SK-N-SH (cell line): ENCODE results near the gene PDZD2.

Experiments
- ELF1 ChIP-seq: IDR thresholded peaks from 2 replicates; pipeline ENCODE4 v1.4.0; 2012
- FOXM1 ChIP-seq: IDR thresholded peaks from 2 replicates; pipeline ENCODE4 v1.4.0; 2012; ENCODE audit warnings: low read depth, mild to moderate bottlenecking
- JUND ChIP-seq: IDR thresholded peaks from 2 replicates; pipeline ENCODE4 v1.4.0; 2012
- TF ChIP-seq, protein P1 (sequence below): fragments of 200-600 bp; sonication (generic); IDR thresholded peaks from 2 replicates; pipeline ENCODE4 v1.6.1; 2017; ENCODE audit warnings: antibody characterized with exemption, mild to moderate bottlenecking, moderate library complexity

DNA sequence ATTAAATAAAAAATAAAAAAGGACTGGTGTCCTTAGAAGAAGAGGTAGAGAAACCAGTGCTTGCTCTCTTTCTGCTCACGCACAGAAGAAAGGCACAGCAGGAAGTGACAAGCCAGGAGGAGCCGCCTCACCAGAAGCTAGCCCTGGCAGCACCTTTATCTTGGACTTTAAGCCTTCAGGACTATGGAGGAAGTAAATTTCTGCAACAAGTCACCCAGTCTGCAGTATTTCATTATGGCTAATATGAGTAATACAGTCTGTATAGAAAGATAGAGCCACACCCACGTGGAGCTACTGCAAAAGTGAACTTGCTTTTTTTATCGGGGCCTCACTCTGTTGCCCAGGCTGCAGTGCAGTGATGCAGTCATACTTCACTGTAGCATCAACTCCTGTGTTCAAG lies 68.4 kb downstream of the PDZD2 start:
- TF ChIP-seq FOXM1 (no peak), JUND (no peak), ELF1 (no peak)
- TF ChIP-seq, protein P1, sequence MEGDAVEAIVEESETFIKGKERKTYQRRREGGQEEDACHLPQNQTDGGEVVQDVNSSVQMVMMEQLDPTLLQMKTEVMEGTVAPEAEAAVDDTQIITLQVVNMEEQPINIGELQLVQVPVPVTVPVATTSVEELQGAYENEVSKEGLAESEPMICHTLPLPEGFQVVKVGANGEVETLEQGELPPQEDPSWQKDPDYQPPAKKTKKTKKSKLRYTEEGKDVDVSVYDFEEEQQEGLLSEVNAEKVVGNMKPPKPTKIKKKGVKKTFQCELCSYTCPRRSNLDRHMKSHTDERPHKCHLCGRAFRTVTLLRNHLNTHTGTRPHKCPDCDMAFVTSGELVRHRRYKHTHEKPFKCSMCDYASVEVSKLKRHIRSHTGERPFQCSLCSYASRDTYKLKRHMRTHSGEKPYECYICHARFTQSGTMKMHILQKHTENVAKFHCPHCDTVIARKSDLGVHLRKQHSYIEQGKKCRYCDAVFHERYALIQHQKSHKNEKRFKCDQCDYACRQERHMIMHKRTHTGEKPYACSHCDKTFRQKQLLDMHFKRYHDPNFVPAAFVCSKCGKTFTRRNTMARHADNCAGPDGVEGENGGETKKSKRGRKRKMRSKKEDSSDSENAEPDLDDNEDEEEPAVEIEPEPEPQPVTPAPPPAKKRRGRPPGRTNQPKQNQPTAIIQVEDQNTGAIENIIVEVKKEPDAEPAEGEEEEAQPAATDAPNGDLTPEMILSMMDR = no peak
